ENCODE measurements around the gene MRPL33.

DNA sequence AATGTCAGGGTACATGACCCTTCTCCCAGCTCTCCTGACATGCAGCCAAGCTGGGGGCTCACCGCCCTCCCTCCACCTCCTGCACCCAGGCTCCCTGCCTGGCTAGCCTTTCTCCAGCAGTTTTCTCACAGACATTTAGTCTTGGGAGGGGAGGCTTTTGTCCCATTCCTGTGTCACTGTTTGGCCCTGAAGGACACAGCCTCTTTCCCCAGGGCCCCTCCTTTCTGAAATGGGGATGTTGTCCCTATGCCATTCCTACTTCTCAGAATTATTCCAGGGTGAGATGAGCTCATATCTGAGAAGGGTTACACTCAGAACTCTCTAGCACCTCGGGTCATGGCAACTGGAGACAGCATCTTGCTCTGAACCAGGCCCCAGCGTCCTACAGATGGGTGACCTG lies 47.3 kb upstream of the MRPL33 start:
- no peak for TF ChIP-seq EZH2 (IDR thresholded peaks at IDR 0.05)
- TF ChIP-seq POLR2AphosphoS5 (IDR thresholded peaks at IDR 0.05; ENCODE audit: borderline replicate concordance, low read depth, low read length) = no peak
- TF ChIP-seq FOXP2 (optimal IDR thresholded peaks at IDR 0.05; ENCODE audit: control extremely low read depth, extremely low read length, insufficient read depth) = no peak
